ENCODE measurements around the gene IMPG1.

DNA sequence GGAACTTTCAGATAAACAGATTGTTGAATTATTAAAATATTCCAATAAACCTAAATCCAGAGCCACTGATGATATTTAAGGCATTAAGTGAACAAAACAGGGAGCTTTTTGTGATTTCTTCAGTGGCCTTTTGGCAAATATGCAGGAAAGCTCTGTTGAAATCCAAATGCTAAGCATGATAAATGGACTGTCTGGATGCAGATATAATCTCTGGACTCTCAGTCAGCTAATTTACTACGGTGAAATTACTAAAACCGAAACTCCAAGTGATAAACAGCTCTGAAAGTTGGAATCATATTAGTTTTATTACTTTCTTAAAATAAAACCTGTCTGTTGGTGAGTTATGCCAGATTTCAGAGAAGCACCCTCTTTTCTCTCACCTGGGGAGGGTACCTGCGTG lies 120.3 kb downstream of the IMPG1 start:
- TF ChIP-seq, protein P1, sequence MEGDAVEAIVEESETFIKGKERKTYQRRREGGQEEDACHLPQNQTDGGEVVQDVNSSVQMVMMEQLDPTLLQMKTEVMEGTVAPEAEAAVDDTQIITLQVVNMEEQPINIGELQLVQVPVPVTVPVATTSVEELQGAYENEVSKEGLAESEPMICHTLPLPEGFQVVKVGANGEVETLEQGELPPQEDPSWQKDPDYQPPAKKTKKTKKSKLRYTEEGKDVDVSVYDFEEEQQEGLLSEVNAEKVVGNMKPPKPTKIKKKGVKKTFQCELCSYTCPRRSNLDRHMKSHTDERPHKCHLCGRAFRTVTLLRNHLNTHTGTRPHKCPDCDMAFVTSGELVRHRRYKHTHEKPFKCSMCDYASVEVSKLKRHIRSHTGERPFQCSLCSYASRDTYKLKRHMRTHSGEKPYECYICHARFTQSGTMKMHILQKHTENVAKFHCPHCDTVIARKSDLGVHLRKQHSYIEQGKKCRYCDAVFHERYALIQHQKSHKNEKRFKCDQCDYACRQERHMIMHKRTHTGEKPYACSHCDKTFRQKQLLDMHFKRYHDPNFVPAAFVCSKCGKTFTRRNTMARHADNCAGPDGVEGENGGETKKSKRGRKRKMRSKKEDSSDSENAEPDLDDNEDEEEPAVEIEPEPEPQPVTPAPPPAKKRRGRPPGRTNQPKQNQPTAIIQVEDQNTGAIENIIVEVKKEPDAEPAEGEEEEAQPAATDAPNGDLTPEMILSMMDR (IDR thresholded peaks at IDR 0.05; ENCODE audit: poor library complexity), result no peak
- TF ChIP-seq EZH2 (IDR thresholded peaks at IDR 0.05; ENCODE audit: borderline replicate concordance), result no peak
